GM18507 (cell line): Measurements from ENCODE around the gene TICRR.
A peak's percentile ranks its signal among the peaks of the same experiment; 100 is the strongest.
"Not testable (repeated sequence)": the region's sequence is repeated elsewhere in the genome, so short reads cannot be mapped to it uniquely, and the experiment has no call there.

ENCODE experiments used
- DNase-seq: peaks from one replicate; pipeline ENCODE4 v3.0.0; 2011; ENCODE audit warnings: low read depth; ENCODE audit not compliant: insufficient read length; ENCODE audit errors: extremely low spot score
- FAIRE-seq: peaks from 2 replicates; lab custom pipeline; 2011; peaks lifted over from hg19 to GRCh38; lab: Jason Lieb, UNC

TICRR gene

GRCh38 chr15:89556413-89557262 lies 18.6 kb upstream of the TICRR start:
- DNase-seq (peak; percentile 35), FAIRE-seq (peak; percentile 72)

GRCh38 chr15:89559769-89560264 lies 15.5 kb upstream of the TICRR start:
- no peak for FAIRE-seq
- DNase-seq = no peak

- no peak for DNase-seq
- FAIRE-seq = no peak
These were observed 9.1 kb upstream of the TICRR start for GRCh38 chr15:89566181-89566580.

GRCh38 chr15:89566621-89567294 lies 8.5 kb upstream of the TICRR start:
- FAIRE-seq = no peak
- DNase-seq = no peak

- FAIRE-seq = no peak
- DNase-seq = no peak
These were observed 6.1 kb upstream of the TICRR start for GRCh38 chr15:89569090-89569745.

- FAIRE-seq (no peak), DNase-seq (no peak)
These were observed 567 bp downstream of the TICRR start for GRCh38 chr15:89575656-89576416.

GRCh38 chr15:89576417-89576773 lies 1.1 kb downstream of the TICRR start:
- FAIRE-seq = no peak
- no peak for DNase-seq

GRCh38 chr15:89577776-89578115 lies 2.5 kb downstream of the TICRR start:
- DNase-seq (no peak), FAIRE-seq (no peak)

GRCh38 chr15:89578146-89578545 lies 2.9 kb downstream of the TICRR start:
- no peak for FAIRE-seq

GRCh38 chr15:89580747-89581146 lies 5.5 kb downstream of the TICRR start:
- FAIRE-seq, DNase-seq: not testable (repeated sequence)

More at GRCh38 chr15:89578146-89578545, 2.9 kb downstream of the TICRR start:
- no peak for DNase-seq

- FAIRE-seq (no peak), DNase-seq (no peak)
These were observed 11.4 kb downstream of the TICRR start for GRCh38 chr15:89586651-89587050.

- FAIRE-seq = no peak
- DNase-seq = no peak
These were observed 12.7 kb downstream of the TICRR start for GRCh38 chr15:89587955-89588354.

- no peak for FAIRE-seq
These were observed 16.6 kb downstream of the TICRR start for GRCh38 chr15:89591834-89592233.

GRCh38 chr15:89593018-89593417 lies 17.7 kb downstream of the TICRR start:
- FAIRE-seq = no peak
- no peak for DNase-seq

More at GRCh38 chr15:89591834-89592233, 16.6 kb downstream of the TICRR start:
- no peak for DNase-seq

GRCh38 chr15:89599021-89599420 lies 23.8 kb downstream of the TICRR start:
- no peak for DNase-seq
- FAIRE-seq = no peak

- FAIRE-seq (no peak), DNase-seq (no peak)
These were observed 36.0 kb downstream of the TICRR start for GRCh38 chr15:89611317-89611716.

- FAIRE-seq = peak; percentile 31
- no peak for DNase-seq
These were observed 37.8 kb downstream of the TICRR start for GRCh38 chr15:89613031-89613430.

- DNase-seq (no peak), FAIRE-seq (no peak)
These were observed 38.9 kb downstream of the TICRR start for GRCh38 chr15:89614164-89614563.

- FAIRE-seq (no peak), DNase-seq (no peak)
These were observed 39.9 kb downstream of the TICRR start for GRCh38 chr15:89615135-89615534.

- DNase-seq = no peak
- FAIRE-seq = no peak
These were observed 41.0 kb downstream of the TICRR start for GRCh38 chr15:89616228-89616627.
